NOMO-1 treated with DMSO at 0.1 percent for 48 hours (cell line): ENCODE measurements around the gene TGFB2.

Source experiments
- DNase-seq: peaks from one replicate; lab custom pipeline; 2025; ENCODE audit not compliant: unreplicated experiment; lab: John Stamatoyannopoulos, UW

Gene TGFB2

GRCh38 chr1:218481116-218481775, 136.1 kb downstream of the TGFB2 start:
- DNase-seq: no peak

GRCh38 chr1:218482683-218483082, 137.5 kb downstream of the TGFB2 start:
- DNase-seq: no peak

- no peak for DNase-seq
Observed at GRCh38 chr1:218485241-218485928, 140.2 kb downstream of the TGFB2 start.

GRCh38 chr1:218488531-218488930, 143.4 kb downstream of the TGFB2 start:
- no peak for DNase-seq

- DNase-seq: no peak
Observed at GRCh38 chr1:218488986-218489385, 143.8 kb downstream of the TGFB2 start.

GRCh38 chr1:218490406-218490922, 145.3 kb downstream of the TGFB2 start:
- no peak for DNase-seq

- no peak for DNase-seq
Observed at GRCh38 chr1:218492874-218493273, 147.7 kb downstream of the TGFB2 start.

- no peak for DNase-seq
Observed at GRCh38 chr1:218493986-218494385, 148.8 kb downstream of the TGFB2 start.
